CD4-positive, alpha-beta T cell treated with Interleukin-21 for 1 hour (primary cell): Measurements from ENCODE around the gene BMP3.
"Not testable (repeated sequence)": the region's sequence is repeated elsewhere in the genome, so short reads cannot be mapped to it uniquely, and the experiment has no call there.

ENCODE experiments used
- DNase-seq: peaks from one replicate; pipeline ENCODE4 v3.0.0-alpha.2; 2020

BMP3 gene

GRCh38 chr4:81030061-81030980, at the start of gene BMP3:
Gene BMP3 (plus strand): TSS chr4:81030708. CDS start chr4:81031285, 577 bp downstream.
- DNase-seq, result no peak

GRCh38 chr4:80986011-80986410, 44.5 kb upstream of the BMP3 start:
- DNase-seq, result no peak

- DNase-seq, result peak; percentile 63
Measured at GRCh38 chr4:80989921-80990544, 40.5 kb upstream of the BMP3 start.

GRCh38 chr4:80990851-80991250, 39.7 kb upstream of the BMP3 start:
- no peak for DNase-seq

GRCh38 chr4:80999943-81000342, 30.6 kb upstream of the BMP3 start:
- no peak for DNase-seq

GRCh38 chr4:81003597-81004111, 26.9 kb upstream of the BMP3 start:
- DNase-seq, result peak; percentile 12

GRCh38 chr4:81007417-81007816, 23.1 kb upstream of the BMP3 start:
- DNase-seq, result no peak

- DNase-seq, result not testable (repeated sequence)
Measured at GRCh38 chr4:81016566-81016965, 13.9 kb upstream of the BMP3 start.

- no peak for DNase-seq
Measured at GRCh38 chr4:81019006-81019405, 11.5 kb upstream of the BMP3 start.

GRCh38 chr4:81021142-81021944, 9.2 kb upstream of the BMP3 start:
- DNase-seq, result no peak

- no peak for DNase-seq
Measured at GRCh38 chr4:81021981-81022380, 8.5 kb upstream of the BMP3 start.

GRCh38 chr4:81023484-81023883, 7.0 kb upstream of the BMP3 start:
- DNase-seq, result no peak

- no peak for DNase-seq
Measured at GRCh38 chr4:81030981-81031791, 678 bp downstream of the BMP3 start.

GRCh38 chr4:81031796-81032551, 1.5 kb downstream of the BMP3 start:
- no peak for DNase-seq

- no peak for DNase-seq
Measured at GRCh38 chr4:81032771-81033684, 2.5 kb downstream of the BMP3 start.

- no peak for DNase-seq
Measured at GRCh38 chr4:81038636-81039350, 8.3 kb downstream of the BMP3 start.

- DNase-seq, result no peak
Measured at GRCh38 chr4:81039351-81039972, 9.0 kb downstream of the BMP3 start.

- peak; percentile 51 for DNase-seq
Measured at GRCh38 chr4:81040012-81040659, 9.6 kb downstream of the BMP3 start.
